Neural cell (in vitro differentiated cells): ENCODE results near the gene CYP39A1.

Experiments used
- EP300 ChIP-seq: fragments of 450-650 bp; conservative IDR thresholded peaks from 2 replicates; pipeline ENCODE4 v1.6.1; 2014; ENCODE audit warnings: antibody characterized with exemption, mild to moderate bottlenecking, moderate library complexity; ENCODE audit not compliant: poor library complexity, severe bottlenecking
- EZH2 ChIP-seq: fragments of 200-600, 300-800 bp; shearing (Covaris generic), sonication (generic); IDR thresholded peaks from 2 replicates; pipeline ENCODE4 v1.6.1; 2014; ENCODE audit warnings: antibody characterized with exemption, low read length, borderline replicate concordance, mild to moderate bottlenecking; ENCODE audit not compliant: insufficient read depth, poor library complexity, severe bottlenecking
- POLR2AphosphoS5 ChIP-seq: IDR thresholded peaks from 2 replicates; pipeline ENCODE4 v1.6.1; 2012
- TF ChIP-seq, protein P1 (sequence below): fragments of 450-650 bp; IDR thresholded peaks from 2 replicates; pipeline ENCODE4 v1.5.1; 2014; ENCODE audit warnings: antibody characterized with exemption, mild to moderate bottlenecking, moderate library complexity; ENCODE audit not compliant: poor library complexity, severe bottlenecking

DNA sequence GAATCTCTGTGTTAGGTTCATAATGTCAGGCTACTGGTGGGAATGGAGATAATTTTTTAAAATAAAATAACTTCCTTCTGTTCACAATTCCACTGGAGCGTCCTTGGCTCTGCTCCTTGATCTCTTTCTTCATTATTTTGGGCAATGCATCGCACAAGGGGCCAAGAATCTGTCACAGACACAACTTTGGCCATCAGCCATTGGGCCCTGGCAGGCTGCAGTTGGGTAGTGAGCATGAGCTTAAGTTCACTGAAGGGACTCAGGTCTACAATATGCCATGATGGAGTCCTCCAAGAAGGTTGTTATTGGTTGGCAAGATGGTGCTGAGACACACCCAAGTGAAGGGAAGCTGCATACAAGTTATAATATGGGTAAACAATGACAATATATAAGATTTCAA, 40.0 kb downstream of the CYP39A1 start:
- TF ChIP-seq, protein P1, sequence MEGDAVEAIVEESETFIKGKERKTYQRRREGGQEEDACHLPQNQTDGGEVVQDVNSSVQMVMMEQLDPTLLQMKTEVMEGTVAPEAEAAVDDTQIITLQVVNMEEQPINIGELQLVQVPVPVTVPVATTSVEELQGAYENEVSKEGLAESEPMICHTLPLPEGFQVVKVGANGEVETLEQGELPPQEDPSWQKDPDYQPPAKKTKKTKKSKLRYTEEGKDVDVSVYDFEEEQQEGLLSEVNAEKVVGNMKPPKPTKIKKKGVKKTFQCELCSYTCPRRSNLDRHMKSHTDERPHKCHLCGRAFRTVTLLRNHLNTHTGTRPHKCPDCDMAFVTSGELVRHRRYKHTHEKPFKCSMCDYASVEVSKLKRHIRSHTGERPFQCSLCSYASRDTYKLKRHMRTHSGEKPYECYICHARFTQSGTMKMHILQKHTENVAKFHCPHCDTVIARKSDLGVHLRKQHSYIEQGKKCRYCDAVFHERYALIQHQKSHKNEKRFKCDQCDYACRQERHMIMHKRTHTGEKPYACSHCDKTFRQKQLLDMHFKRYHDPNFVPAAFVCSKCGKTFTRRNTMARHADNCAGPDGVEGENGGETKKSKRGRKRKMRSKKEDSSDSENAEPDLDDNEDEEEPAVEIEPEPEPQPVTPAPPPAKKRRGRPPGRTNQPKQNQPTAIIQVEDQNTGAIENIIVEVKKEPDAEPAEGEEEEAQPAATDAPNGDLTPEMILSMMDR = no peak
- TF ChIP-seq POLR2AphosphoS5 (no peak), EZH2 (no peak), EP300 (no peak)
